NCI-H2107 treated with DMSO at 0.1 percent for 48 hours (cell line): ENCODE measurements around the gene KIN.
"Not testable (repeated sequence)": the region's sequence is repeated elsewhere in the genome, so short reads cannot be mapped to it uniquely, and the experiment has no call there.

Source experiments
- DNase-seq: peaks from one replicate; lab custom pipeline; 2025; ENCODE audit not compliant: unreplicated experiment; lab: John Stamatoyannopoulos, UW

Gene KIN

DNA sequence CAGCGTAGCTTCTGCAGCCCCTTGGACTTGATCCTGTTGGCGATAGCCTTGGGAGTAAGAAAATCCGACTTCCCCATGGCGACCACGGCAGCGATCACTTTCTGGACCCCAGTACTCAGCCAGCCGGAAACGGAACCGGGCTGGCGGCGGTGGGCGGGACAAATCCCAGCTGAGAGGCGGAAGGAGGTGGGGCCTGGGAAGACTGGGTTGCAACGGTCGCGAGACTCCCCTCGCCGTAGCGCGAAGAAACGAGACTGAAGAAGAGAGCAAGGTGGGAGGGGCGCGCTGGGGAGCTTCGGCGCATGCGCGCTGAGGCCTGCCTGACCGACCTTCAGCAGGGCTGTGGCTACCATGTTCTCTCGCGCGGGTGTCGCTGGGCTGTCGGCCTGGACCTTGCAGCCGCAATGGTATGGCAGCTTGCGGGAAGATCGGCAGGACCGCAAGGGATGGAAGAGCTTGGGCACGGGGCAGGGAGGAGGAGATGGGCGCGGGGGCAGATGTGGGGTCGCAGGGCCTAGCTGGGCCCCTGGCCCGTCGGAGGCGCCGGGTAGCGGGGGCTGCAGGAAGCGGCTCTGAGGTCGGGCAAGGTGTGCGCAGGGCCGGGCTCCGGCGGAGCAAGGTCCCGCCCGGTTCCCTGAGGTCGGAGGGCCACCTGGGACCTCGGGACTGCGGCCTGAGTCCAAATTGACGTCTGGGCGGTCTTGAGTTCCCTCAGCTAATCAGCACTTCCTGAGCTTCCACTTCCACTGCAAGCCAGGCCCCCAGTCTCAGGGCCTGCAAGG is at the start of gene KIN, which contains the start of gene ATP5F1C:
TSS of gene KIN (minus strand) at position 137 of the 782 bp plus-strand sequence. CDS start at position 77, 60 bp downstream.
TSS of gene ATP5F1C (plus strand) at position 321 of the 782 bp plus-strand sequence. CDS start at position 352, 31 bp downstream.
- peak; percentile 73 for DNase-seq

GRCh38 chr10:7836571-7836970 is 48.8 kb upstream of the KIN start:
- no peak for DNase-seq

DNA sequence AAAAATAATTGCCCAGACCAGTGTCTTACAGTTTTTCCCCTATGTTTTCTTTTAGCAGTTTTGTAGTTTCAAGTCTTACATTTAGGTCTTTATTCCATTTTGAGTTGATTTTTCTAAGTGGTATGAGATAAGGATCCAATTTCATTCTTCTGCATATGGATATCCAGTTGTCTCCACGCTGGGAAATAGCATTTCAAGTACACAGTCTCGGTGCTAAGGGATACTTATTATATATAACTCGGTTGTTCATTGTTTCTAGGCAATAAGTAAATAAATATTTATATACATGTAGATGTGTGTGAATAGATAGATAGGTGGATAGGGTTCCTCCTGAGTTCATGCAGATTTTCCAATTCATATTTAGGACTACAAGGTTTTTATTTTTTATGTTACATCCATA is 46.5 kb upstream of the KIN start:
- no peak for DNase-seq

DNA sequence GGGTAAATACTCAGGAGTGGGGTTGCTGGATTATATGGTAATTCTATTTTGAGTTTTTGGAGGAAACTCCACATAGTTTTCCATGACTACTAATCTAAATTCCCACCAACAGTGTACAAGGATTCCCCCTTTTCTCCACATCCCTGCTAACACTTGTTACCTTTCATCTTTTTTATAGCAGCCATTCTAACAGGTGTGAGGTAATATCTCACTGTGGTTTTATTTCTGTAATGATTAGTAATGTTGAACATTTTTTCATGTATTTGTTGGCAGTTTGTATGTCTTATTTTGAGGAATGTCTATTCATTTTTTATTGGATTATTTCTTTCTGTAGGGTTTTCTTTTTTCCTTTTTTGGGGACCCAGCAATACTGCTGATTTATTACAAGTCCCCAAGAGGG is 45.4 kb upstream of the KIN start:
- DNase-seq, result no peak

- no peak for DNase-seq
Observed at GRCh38 chr10:7832060-7832459, 44.3 kb upstream of the KIN start.

- no peak for DNase-seq
Observed at GRCh38 chr10:7829289-7829834, 41.6 kb upstream of the KIN start.

GRCh38 chr10:7826971-7827370 is 39.2 kb upstream of the KIN start:
- no peak for DNase-seq

GRCh38 chr10:7824251-7824650 is 36.5 kb upstream of the KIN start:
- no peak for DNase-seq

DNA sequence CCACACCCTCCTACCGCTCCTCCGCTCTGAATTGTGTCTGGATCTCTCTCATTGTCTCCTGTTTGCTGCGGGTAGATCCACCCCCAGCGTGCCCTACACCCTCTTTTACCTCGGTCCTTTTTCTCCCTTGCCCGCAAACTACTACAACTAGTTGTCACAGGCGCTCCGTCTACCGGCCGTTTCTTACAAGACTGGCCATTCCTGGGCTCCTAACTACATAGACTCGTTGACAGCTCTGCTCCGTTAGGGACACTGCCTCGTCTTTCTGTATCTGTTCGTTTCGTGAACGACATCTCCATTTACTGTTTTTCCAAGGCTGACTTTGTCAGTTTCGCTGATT is 31.3 kb upstream of the KIN start:
- no peak for DNase-seq

- peak; percentile 17 for DNase-seq
Observed at GRCh38 chr10:7818295-7819120, 30.7 kb upstream of the KIN start, which contains the start of gene TAF3. TSS of gene TAF3 (plus strand) at chr10:7818505. CDS start at chr10:7818710, 205 bp downstream.

DNA sequence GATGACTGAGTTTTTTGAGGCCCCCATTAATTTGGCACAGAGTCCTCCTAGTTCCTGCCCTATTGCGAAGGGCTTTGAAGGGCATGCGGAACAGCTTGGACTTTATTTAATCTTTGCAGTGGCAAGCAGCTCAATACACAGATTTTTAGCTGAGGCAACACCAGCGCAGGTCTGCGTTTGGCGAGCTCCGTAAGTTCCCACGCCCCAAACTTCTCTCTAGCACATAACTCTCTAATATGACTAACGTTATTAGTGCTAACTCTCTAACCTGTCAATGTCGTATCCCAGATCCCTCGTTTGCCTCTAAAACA is 30.1 kb upstream of the KIN start:
- DNase-seq, result no peak

DNA sequence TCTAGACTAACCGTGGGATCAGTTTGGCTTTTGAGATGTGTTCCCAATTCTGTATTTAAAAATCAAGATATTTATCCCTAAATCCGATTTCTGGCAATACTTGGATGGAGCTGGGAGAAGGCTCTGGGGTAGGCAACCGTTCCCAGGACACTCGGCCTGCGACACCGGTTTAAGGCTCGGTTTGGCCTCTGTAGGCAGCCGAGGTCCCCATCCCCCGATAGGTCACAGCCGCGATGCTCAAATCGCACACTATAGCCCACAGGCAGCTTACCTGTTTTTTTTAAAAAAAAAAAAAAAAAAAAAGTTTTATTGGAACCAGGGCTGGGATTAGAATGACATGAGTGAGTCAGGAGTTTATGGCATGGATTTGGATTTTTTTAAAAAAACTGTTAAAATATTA is 29.8 kb upstream of the KIN start:
- DNase-seq, result no peak

DNA sequence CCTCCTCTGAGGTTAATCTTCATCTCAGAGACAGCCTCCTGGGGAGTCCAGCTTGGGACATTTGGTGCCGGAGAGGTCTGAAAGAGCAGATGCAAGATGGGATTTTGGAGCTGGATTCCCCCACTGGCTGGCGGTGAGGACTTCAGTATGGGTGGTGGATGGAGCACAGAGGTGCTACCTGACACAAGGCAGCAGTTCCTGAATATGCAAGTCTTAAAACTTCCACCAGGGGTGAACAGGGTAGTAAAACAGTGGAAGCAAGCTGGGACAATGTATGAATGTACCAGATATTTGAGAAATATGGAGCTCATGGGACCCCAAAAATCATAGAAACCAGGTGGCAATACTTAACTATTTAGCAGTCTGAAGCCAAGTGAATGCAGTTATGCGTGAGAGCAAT is 25.7 kb upstream of the KIN start:
- DNase-seq, result no peak

GRCh38 chr10:7811743-7812142 is 23.9 kb upstream of the KIN start:
- not testable (repeated sequence) for DNase-seq

DNA sequence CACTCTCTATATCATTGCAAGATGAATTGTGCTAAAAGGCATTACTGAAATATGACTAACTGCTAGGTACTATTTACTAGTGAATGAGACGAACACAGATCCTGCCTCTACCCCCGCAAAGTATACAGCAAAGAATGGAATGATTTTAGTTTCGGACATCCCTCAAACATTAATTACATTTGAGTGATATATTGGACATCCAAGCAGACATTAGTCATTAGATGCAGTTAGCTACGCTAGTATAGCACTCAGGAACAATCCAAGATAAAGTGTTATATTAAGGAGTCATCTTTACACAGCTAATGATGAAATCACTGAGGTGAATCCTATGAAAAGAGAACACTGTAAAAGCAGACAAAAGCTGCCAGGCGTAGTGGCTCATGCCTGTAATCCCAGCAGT is 23.2 kb upstream of the KIN start:
- no peak for DNase-seq

GRCh38 chr10:7810443-7810842 is 22.6 kb upstream of the KIN start:
- DNase-seq, result no peak

DNA sequence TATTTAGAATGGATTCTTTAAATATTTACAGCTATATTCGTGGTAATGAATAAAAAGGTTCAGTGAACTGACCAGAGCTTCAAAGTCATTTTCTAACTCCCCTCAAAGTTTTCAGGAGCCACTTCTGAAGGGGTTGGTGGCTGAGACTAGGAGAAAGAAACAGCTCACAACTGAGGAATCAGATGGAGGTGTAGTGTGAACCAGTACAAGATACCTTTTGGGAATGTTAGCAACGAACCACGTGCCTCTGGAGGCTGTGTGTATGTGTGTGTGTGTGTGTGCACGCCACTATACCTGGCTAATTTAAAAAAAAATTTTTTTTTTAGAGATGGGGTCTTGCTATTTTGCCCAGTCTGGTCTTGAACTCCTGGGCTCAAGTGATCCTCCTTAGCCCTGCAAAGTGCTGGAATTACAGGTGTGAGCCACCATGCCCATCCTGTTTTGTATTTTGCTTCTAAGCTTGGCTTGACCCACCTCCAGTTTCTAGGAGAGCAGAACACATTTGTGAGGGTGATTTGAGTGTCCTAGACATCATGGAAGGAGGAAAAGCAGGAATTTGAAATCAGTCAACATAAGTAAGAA is 21.0 kb upstream of the KIN start:
- DNase-seq, result no peak

- no peak for DNase-seq
Observed at GRCh38 chr10:7804741-7805140, 16.9 kb upstream of the KIN start.

DNA sequence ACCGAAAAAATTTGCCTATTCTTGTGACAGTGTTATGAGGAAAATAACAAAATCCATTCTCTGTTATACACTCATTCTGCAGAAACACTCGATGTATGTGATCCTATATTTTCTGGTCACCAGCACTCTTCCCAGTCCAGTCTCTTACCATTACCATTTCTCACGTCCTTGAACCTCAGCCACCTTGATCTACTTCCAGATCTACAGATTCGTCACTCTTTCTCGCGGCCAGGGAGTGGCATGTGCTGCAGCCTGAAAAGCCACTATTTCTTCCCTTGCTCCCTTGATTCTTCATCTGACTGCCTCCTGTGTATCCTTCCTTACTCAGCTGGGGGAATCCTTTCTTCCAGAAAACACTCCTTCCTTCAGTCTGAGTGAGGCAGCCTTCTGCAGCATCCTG is 16.4 kb upstream of the KIN start:
- no peak for DNase-seq

DNA sequence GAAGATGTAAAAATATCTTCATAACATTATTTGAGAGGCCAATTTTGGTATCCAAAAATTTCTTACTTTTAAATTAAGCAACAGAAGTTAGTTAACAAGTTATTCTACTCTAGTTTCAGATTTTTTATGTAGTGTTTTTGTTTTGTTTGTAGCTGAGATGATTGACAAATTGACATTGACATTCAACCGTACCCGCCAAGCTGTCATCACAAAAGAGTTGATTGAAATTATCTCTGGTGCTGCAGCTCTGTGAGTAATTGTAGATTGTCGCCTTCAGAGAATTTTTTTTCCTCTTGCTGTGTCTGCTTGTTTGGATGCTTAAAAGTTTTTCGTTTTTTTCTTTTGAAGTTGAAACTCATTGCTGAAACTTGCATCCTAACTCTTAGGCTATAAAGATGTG is 14.8 kb upstream of the KIN start:
- DNase-seq, result no peak

GRCh38 chr10:7797582-7797981 is 9.8 kb upstream of the KIN start:
- no peak for DNase-seq

DNA sequence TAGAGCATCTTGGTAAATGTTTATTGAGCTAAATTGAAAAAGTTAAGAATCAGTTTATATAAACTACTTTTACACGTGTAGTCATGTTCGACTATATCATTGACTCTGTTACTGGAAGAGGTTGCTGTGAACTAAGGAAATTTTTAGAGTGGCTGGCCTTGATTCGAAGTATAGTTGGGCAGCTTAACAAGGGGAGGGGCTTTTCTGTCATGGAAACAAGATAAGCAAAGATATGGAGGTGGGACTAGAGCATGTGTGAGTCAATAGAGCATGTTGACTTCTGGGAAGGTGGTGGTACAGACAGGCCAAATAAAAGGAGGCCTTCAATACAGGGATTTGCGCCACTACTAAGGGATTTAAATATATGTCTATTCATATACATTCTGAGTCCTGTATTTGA is 7.8 kb upstream of the KIN start:
- no peak for DNase-seq
